Measurements from ENCODE around the gene CNMD.
"Not testable (repeated sequence)": the region's sequence is repeated elsewhere in the genome, so short reads cannot be mapped to it uniquely, and the experiment has no call there.

CNMD gene

GRCh38 chr13:52686376-52686775, 53.2 kb downstream of the CNMD start:
- no peak overlapping the region for H3K4me3 ChIP-seq (ENCODE audit: low read depth, low read length)
- no peak for TF ChIP-seq CTCF (IDR thresholded peaks at IDR 0.05; ENCODE audit: low read depth, low read length)
- in situ Hi-C loops (cut with HindIII; ENCODE audit: low sequenced_read_pairs), result no loop called here
- no peak for DNase-seq (ENCODE audit: low read depth, low spot score)

- in situ Hi-C loops (cut with HindIII; ENCODE audit: low sequenced_read_pairs); DNase-seq (ENCODE audit: low read depth, low spot score); H3K4me3 ChIP-seq (ENCODE audit: low read depth, low read length): not testable (repeated sequence)
Measured at GRCh38 chr13:52685806-52686205, 53.8 kb downstream of the CNMD start.

- DNase-seq (ENCODE audit: low read depth, low spot score), result no peak
- no peak overlapping the region for H3K4me3 ChIP-seq (ENCODE audit: low read depth, low read length)
- in situ Hi-C loops (cut with HindIII; ENCODE audit: low sequenced_read_pairs), result no loop called here
- TF ChIP-seq CTCF (IDR thresholded peaks at IDR 0.05; ENCODE audit: low read depth, low read length), result no peak
Measured at GRCh38 chr13:52677823-52678222, 61.8 kb downstream of the CNMD start.

GRCh38 chr13:52673465-52673864, 66.2 kb downstream of the CNMD start:
- in situ Hi-C loops (cut with HindIII; ENCODE audit: low sequenced_read_pairs), result no loop called here
- H3K4me3 ChIP-seq (ENCODE audit: low read depth, low read length), result no peak overlapping the region
- no peak for TF ChIP-seq CTCF (IDR thresholded peaks at IDR 0.05; ENCODE audit: low read depth, low read length)
- DNase-seq (ENCODE audit: low read depth, low spot score), result no peak

GRCh38 chr13:52670726-52671125, 68.9 kb downstream of the CNMD start:
- in situ Hi-C loops (cut with HindIII; ENCODE audit: low sequenced_read_pairs), result no loop called here
- no peak for DNase-seq (ENCODE audit: low read depth, low spot score)
- no peak for TF ChIP-seq CTCF (IDR thresholded peaks at IDR 0.05; ENCODE audit: low read depth, low read length)
- H3K4me3 ChIP-seq (ENCODE audit: low read depth, low read length), result no peak overlapping the region

- no peak overlapping the region for H3K4me3 ChIP-seq (ENCODE audit: low read depth, low read length)
- TF ChIP-seq CTCF (IDR thresholded peaks at IDR 0.05; ENCODE audit: low read depth, low read length), result no peak
- in situ Hi-C loops (cut with HindIII; ENCODE audit: low sequenced_read_pairs), result no loop called here
- no peak for DNase-seq (ENCODE audit: low read depth, low spot score)
Measured at GRCh38 chr13:52669677-52670076, 69.9 kb downstream of the CNMD start.

GRCh38 chr13:52665325-52665724, 74.3 kb downstream of the CNMD start:
- no peak overlapping the region for H3K4me3 ChIP-seq (ENCODE audit: low read depth, low read length)
- in situ Hi-C loops (cut with HindIII; ENCODE audit: low sequenced_read_pairs), result no loop called here
- peak; percentile 28 for DNase-seq (ENCODE audit: low read depth, low spot score)
- TF ChIP-seq CTCF (IDR thresholded peaks at IDR 0.05; ENCODE audit: low read depth, low read length), result peak; percentile 46

Data from astrocyte of the spinal cord (primary cell).